GM21381 (cell line): ENCODE data around the gene LAPTM5.

ENCODE experiments used
- ATAC-seq: cut with Tn5 transposase; IDR thresholded peaks from one replicate; pipeline ENCODE4 v1.9.1; 2021; ENCODE audit warnings: mild to moderate bottlenecking, moderate library complexity; ENCODE audit not compliant: unreplicated experiment

LAPTM5 gene

DNA sequence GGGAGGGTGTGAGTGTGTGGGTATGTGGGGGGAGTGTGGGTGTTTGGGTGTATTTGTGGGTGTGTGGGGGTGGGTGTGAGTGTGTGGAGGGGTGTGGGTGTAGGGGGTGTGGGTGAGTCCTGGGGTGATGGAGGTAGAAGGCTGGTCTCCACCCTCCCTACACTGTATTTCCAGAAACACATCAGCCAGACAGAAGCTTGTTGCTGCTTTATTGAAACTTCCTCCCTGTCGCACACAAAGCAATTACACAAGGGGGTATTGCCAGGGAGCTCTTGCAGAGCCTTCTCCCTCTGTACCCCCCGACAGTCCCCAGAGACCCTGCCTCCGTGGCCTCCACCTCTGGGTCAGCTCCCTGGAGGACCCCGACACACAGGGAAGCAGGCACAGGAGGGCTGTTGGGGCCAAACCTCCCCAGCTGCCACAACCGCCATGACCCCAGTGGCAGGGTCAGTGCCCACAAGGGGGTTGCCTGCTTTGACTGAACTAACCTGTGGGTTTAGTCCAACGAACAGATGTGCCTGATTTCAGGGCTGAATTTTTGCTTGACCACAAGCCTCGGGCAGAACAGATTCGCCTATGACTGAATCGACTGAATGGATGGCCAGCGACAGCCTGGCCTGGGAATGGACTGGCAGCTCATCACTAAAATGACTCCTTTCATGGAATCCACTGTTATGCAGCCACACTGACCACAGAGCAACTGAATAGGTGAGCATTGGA, 25.1 kb downstream of the LAPTM5 start:
- ATAC-seq, result no peak

- no peak for ATAC-seq
Measured at GRCh38 chr1:30731806-30732276, 25.7 kb downstream of the LAPTM5 start.

DNA sequence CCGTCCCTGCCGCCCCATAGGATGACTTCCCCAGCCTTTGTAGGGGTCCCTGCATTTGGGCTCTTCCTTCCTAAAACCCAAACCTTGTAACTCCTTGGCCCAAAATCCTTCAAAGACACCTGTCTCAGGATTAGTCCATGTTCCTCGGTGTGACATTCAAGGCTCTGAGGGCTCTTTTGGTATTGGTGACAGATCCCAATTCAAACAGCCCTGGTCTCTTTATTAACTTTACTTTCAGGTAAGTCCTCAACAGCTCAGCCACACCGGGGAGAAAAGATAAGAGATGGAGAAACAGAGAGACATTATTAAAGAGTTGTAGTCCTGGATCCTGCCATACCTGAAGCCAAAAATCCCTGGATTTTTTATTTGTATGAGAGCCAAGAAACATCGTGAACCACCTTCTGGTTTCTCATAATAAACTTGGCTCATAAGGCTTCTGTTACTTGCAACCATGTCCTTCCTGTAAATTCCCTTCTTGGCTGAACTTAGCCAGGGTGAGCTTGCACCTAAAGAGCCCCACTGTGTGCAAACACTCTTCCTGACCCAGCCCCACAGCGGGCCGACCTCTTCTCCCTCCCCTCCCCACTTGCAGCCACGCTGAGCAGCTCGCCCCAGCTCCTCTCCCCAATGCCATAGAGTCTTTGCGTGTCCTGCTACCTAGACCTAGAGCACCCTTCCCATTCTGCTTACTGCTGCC, 26.3 kb downstream of the LAPTM5 start:
- ATAC-seq, result no peak

DNA sequence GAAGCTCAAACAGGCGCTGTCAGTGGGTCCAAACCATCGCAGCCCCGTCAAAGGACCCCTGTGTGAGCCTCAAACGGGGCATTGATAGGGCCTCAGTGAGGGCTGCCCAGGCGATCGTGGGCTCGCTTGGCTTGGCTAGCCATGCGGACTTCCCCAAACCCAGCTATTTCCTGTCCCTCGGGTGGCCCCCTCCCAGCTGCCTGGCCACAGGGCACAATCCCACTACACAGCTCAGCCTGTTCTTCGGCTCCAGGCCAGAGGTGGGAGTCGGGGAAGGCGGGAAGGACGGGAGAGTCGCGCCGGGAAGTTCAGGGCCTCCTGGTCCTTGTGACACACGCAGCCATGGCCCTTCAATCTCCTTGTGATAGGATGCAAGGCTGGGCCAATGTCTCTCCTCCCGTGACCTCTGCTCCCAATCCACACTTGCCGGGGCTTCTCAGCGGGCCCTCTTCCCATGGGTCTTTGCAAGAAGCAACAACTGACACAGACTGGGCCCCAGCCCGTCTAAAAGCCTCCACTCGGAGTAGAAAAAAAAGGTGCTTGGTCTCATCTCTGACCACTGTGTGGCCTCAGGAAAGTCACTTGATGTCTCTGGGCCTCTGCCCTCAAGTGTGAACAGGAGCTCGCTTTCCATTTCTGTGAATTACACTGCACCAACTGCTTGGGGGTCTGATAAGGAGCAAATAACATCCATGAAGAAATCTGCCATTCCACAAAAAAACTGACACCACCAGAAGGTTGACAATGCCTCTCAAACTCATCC, 27.0 kb downstream of the LAPTM5 start:
- no peak for ATAC-seq

GRCh38 chr1:30729901-30730300, 27.7 kb downstream of the LAPTM5 start:
- ATAC-seq, result no peak

DNA sequence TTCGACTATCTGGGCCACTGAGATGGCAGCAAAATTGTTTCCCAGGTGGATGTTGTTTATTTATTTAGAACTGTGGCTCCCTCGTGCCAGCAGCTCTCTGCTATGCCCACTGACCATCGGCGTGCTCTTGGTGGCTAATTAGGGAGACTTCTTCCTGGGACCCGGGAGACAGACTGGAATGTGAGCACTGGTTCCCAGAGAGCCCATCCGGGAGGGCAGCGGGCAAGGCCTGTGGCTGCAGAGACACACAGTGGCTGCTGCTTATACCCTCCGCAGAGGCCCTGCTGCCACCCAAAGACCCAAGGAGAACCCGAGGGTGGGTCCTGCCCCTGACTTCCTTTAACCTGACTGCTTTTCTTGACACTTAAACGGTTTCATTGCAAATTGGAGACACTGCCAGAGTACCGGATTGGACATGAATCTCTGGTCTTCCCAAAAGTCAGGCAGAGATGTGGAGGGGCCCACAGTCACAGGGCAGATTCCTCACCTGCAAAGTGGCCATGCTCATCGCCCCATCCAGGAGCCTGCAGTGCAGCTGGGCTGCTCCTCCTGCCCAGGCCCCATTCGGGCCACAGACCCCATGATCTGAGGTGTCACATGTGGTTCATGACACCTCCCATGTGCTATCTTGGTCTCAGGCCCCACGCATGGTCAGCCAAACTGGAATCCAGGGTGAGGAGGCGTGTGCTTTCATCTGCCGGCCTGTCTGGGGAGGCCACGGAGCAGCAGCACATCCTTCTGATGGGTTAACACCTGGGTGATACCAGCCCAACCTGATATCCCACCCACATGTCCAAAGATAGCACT, 28.5 kb downstream of the LAPTM5 start:
- ATAC-seq, result no peak

DNA sequence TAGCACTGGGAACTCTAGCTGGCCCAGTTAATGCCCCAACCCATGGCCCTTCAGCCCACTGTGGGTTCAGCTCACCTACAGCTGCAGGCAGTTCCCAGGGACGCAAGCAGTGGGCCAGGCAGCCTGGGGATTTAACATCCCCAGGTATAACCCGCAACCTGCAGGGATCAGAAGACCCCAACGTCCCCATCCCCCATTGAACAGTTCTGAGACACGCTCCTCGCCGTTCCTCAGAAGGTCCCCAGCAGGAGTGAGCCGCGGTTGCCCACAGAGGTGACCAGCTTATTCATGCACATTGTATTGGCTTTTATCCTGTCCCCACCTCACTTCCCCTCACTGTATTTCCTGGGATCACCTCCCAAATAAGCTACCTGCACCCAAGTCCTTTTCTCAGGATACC, 29.2 kb downstream of the LAPTM5 start:
- no peak for ATAC-seq

GRCh38 chr1:30727824-30728223, 29.8 kb downstream of the LAPTM5 start:
- no peak for ATAC-seq

DNA sequence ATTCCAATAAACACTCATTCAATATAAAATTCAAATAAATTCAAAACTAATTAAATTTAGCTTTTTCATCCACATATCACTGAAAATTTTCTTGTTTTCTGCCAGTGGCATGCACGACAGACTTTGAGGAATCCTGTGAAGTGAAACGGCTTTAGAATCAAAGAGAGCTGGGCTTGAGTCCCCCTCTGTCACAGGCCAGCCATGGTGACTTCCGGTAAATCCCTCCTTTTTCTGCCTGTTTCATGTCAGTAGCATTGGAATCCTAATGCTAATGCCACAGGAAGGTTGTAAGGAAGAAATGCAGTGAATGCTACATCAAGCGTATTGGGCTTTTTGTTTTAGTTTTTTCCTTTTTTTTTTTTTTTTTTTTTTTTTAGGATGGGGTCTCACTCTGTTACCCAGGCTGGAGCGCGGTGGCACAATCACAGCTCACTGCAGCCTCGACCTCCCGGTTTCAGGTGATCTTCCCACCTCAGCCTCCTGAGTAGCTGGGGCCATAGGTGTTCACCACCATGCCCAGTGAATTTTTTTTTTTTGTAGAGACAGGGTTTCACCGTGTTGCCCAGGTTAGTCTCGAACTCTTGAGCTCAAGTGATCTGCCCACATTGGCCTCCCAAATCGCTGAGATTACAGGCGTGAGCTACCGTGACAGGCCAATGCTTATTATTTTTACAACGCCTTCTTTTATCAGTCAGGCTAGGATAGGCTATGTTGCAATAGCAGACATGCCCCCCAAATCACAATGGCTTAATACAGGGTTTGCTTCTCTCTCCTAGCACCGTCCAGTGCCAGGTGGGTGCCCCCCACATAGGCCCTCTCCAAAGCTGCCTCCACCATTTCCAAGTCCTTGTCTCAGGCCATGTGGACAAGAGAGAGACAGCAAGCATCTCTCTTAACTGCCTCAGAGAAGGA, 30.5 kb downstream of the LAPTM5 start:
- ATAC-seq, result no peak

DNA sequence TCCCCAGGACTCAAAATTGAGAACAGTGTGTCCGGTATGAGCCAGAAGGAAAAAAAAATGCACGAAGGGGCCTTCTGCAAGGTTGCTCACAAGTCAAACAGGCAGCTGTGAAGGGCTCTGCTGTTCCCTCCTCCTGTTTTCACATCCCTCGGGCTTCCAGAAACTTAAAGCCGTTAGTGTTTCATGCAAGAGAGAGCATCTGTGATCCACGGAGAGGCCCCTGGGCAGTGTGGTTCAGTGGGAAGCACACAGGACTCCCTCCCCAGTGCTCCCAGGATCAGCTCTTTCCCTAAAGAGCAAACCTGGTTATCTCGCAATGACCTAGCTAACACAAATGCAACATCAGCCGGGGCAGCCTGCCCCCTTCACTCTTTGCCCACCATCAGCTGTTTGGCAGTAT, 31.3 kb downstream of the LAPTM5 start:
- no peak for ATAC-seq

DNA sequence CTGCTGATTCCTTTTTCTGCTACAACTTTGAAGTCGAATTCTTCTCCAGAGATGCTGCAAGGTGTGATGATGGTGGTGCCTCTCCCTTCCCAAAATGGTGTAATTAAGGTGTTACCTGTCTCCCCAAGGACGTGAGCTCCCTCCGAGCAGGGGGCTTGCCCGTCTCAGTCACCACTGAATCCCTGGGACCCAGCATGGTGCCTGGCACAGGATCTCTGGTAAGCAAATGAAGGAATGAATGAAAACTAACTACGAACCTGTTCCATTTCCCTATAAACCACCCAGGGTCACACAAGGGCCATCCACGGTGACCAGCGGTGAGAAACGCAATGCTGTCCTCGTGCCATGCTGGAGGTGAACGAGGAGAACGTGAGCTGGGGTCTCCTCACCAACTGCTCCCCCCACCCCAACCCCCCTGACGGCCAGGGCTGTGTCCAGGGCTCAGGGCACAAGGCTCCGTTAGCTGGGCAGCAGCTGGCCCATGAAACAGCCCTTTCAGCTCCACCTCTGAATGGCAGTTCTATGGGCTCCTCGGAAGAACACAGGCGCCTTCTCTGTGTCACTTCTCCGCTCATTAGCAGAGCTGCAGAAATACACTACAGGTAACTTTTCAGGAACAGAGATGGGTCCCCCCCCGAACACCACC, 32.0 kb downstream of the LAPTM5 start:
- ATAC-seq, result no peak

DNA sequence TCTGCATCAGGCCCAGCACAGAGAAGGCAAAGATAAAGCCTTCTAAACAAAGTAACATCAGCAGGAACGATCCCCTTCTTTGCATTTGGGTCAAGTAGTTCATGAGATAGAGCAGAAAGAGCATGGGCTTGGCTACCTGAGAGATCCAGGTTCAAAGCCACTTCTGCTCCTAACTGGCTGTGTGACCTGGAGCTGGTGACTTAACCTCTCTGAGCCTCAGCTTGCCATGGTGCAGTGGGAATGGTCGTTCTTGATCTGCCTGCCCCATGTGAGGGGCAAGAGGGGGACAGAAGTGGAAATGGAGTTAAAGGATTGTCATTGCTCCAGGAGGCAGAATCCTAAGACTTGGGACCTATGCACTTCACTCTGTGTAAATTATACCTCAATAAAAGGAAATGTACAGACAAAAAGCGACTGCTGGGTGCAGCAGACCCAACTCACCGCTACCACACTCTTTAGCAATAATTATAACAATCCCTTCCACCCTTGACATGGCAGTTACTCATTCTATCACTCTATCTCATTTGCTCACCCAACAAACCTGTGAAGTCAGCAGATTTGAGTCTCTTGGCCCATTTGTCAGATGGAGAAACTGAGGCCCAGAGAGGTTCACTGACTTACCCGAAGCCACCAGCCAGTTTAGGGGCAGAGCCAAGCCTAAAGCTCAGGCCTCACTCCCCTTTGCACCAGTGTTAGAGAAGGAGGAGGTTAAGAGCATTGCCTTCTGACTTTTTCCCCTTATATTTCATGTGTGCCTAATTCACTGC, 32.7 kb downstream of the LAPTM5 start:
- no peak for ATAC-seq

- ATAC-seq, result no peak
Measured at GRCh38 chr1:30724175-30724574, 33.4 kb downstream of the LAPTM5 start.

GRCh38 chr1:30723331-30723755, 34.2 kb downstream of the LAPTM5 start, which contains the start of gene MATN1:
MATN1 (minus strand) TSS chr1:30723585; CDS start chr1:30723551, 34 bp downstream.
- ATAC-seq, result no peak

- no peak for ATAC-seq
Measured at GRCh38 chr1:30721812-30722537, 35.6 kb downstream of the LAPTM5 start.

- no peak for ATAC-seq
Measured at GRCh38 chr1:30721341-30721793, 36.2 kb downstream of the LAPTM5 start.
